Peyer's patch (tissue), 4 donors: Measurements from ENCODE around the gene TIAM1.

Experiments used
- POLR2A ChIP-seq, 2 donors: fragments of 450-650 bp; IDR thresholded peaks; one replicate each; pipeline ENCODE4 v1.5.1; 2017; ENCODE audit warnings: antibody characterized with exemption in 2 of 2, mild to moderate bottlenecking in 2 of 2, moderate library complexity in 2 of 2
- TF ChIP-seq, protein P1 (sequence below), 6 experiments: fragments of 450-650 bp in 4 of 6; fragments of 200-600 bp in 2 of 6; sonication (generic) in 1 of 6; IDR thresholded peaks; one replicate each; pipeline ENCODE4 v1.5.1; 2017 to 2019; ENCODE audit warnings: antibody characterized with exemption in 6 of 6, mild to moderate bottlenecking in 3 of 6, moderate library complexity in 1 of 6

DNA sequence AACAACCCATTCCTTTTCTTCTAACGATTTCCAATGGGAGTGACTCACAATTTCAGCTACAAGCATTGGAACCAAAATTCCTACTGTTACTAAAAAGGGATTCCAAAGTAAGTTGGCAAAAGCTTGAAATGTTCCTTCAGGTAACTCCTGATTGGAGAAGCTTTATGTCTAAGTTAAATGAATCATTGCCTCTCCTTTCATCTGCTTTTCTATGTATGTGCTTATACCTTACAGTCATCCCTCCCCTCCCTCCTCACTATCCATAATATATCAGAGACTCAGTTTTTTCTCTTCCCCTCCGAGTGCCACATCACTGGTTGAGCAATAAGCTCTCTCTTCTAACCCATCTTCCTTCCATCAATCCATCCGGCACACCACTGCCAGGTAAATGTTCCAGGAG is 86.8 kb downstream of the TIAM1 start:
- TF ChIP-seq, protein P1, sequence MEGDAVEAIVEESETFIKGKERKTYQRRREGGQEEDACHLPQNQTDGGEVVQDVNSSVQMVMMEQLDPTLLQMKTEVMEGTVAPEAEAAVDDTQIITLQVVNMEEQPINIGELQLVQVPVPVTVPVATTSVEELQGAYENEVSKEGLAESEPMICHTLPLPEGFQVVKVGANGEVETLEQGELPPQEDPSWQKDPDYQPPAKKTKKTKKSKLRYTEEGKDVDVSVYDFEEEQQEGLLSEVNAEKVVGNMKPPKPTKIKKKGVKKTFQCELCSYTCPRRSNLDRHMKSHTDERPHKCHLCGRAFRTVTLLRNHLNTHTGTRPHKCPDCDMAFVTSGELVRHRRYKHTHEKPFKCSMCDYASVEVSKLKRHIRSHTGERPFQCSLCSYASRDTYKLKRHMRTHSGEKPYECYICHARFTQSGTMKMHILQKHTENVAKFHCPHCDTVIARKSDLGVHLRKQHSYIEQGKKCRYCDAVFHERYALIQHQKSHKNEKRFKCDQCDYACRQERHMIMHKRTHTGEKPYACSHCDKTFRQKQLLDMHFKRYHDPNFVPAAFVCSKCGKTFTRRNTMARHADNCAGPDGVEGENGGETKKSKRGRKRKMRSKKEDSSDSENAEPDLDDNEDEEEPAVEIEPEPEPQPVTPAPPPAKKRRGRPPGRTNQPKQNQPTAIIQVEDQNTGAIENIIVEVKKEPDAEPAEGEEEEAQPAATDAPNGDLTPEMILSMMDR (IDR thresholded peaks at IDR 0.05), result no peak
- no peak for TF ChIP-seq POLR2A (IDR thresholded peaks at IDR 0.05)
